GM21360 (cell line): ENCODE results near the gene PLCXD1.
"Not testable (repeated sequence)": the region's sequence is repeated elsewhere in the genome, so short reads cannot be mapped to it uniquely, and the experiment has no call there.

ENCODE experiments used
- ATAC-seq: cut with Tn5 transposase; IDR thresholded peaks from one replicate; pipeline ENCODE4 v1.9.1; 2021; ENCODE audit warnings: mild to moderate bottlenecking, moderate library complexity; ENCODE audit not compliant: unreplicated experiment

PLCXD1 gene

GRCh38 chrX:316351-317325 lies 35.5 kb downstream of the PLCXD1 start:
- no peak for ATAC-seq

GRCh38 chrX:317424-318067 lies 36.4 kb downstream of the PLCXD1 start:
- no peak for ATAC-seq

GRCh38 chrX:318068-318738 lies 37.0 kb downstream of the PLCXD1 start:
- ATAC-seq, result peak; percentile 59

- peak; percentile 79 for ATAC-seq
Observed at GRCh38 chrX:318739-319578, 37.8 kb downstream of the PLCXD1 start, which contains the start of gene GTPBP6. Gene GTPBP6 (minus strand): TSS chrX:318796. CDS start chrX:318787, 9 bp downstream.

GRCh38 chrX:319579-320125 lies 38.5 kb downstream of the PLCXD1 start:
- ATAC-seq, result no peak

- no peak for ATAC-seq
Observed at GRCh38 chrX:320126-320783, 39.1 kb downstream of the PLCXD1 start.

- ATAC-seq, result no peak
Observed at GRCh38 chrX:323721-324628, 42.8 kb downstream of the PLCXD1 start.

- not testable (repeated sequence) for ATAC-seq
Observed at GRCh38 chrX:324664-325063, 43.5 kb downstream of the PLCXD1 start.

- no peak for ATAC-seq
Observed at GRCh38 chrX:327660-328126, 46.5 kb downstream of the PLCXD1 start.

- no peak for ATAC-seq
Observed at GRCh38 chrX:329291-329910, 48.2 kb downstream of the PLCXD1 start.

GRCh38 chrX:330141-330725 lies 49.1 kb downstream of the PLCXD1 start:
- not testable (repeated sequence) for ATAC-seq

GRCh38 chrX:330726-331150 lies 49.6 kb downstream of the PLCXD1 start:
- ATAC-seq, result no peak

- ATAC-seq, result no peak
Observed at GRCh38 chrX:331151-331824, 50.1 kb downstream of the PLCXD1 start.

- ATAC-seq, result no peak
Observed at GRCh38 chrX:331825-332495, 50.8 kb downstream of the PLCXD1 start.

GRCh38 chrX:332496-332860 lies 51.3 kb downstream of the PLCXD1 start:
- no peak for ATAC-seq

GRCh38 chrX:332916-333610 lies 51.9 kb downstream of the PLCXD1 start:
- no peak for ATAC-seq
